ENCODE data around the gene OR56A1. TPM values are rescaled to one million over a fixed set of nuclear protein-coding genes. Genes with fewer than 3 reads are reported as not detected.

Gene OR56A1
- total RNA-seq, 2 donors from 2014 or later: not detected

- H3K9me3 ChIP-seq: no peaks in the 10 kb centered on the region
- DNase-seq (ENCODE audit: low spot score): no peak
- 66% methylated on average over 1 of the region's 1 CpG for WGBS
- intact Hi-C loops (cut with DNase I): no loop called here
- H3K27me3 ChIP-seq (replicated peaks; ENCODE audit: insufficient read depth): no peaks in the 10 kb centered on the region
- H3K4me3 ChIP-seq: no peak overlapping the region
- TF ChIP-seq POLR2A (IDR thresholded peaks at IDR 0.05) (no peak), POLR2AphosphoS5 (IDR thresholded peaks at IDR 0.05) (no peak)
- TF ChIP-seq, protein P1, sequence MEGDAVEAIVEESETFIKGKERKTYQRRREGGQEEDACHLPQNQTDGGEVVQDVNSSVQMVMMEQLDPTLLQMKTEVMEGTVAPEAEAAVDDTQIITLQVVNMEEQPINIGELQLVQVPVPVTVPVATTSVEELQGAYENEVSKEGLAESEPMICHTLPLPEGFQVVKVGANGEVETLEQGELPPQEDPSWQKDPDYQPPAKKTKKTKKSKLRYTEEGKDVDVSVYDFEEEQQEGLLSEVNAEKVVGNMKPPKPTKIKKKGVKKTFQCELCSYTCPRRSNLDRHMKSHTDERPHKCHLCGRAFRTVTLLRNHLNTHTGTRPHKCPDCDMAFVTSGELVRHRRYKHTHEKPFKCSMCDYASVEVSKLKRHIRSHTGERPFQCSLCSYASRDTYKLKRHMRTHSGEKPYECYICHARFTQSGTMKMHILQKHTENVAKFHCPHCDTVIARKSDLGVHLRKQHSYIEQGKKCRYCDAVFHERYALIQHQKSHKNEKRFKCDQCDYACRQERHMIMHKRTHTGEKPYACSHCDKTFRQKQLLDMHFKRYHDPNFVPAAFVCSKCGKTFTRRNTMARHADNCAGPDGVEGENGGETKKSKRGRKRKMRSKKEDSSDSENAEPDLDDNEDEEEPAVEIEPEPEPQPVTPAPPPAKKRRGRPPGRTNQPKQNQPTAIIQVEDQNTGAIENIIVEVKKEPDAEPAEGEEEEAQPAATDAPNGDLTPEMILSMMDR (IDR thresholded peaks at IDR 0.05): no peak
- H3K27ac ChIP-seq: no peak overlapping the region
- no peaks in the 10 kb centered on the region for H3K4me1 ChIP-seq (replicated peaks)
- no peaks in the 10 kb centered on the region for H3K36me3 ChIP-seq
Observed at GRCh38 chr11:5973530-5973929, 57.0 kb downstream of the OR56A1 start.

Small RNA genes lying within 50 kb of the gene (small RNA-seq; reads per million reads assigned to genes)
- 0 to 0.10 reads per million in 2 donors for gene RNA5SP329

Other genes starting within 250 kb of the OR56A1 start
- not detected for gene OR52N5, start 247.4 kb downstream of the OR56A1 start, total RNA-seq
- gene OR52N1, start 239.5 kb downstream of the OR56A1 start, total RNA-seq: not detected
- not detected for gene OR52N2, start 221.8 kb downstream of the OR56A1 start, total RNA-seq
- gene OR52E6, start 188.9 kb downstream of the OR56A1 start, total RNA-seq: not detected
- not detected for gene OR52E8, start 173.1 kb downstream of the OR56A1 start, total RNA-seq
- gene OR52E4, start 150.1 kb downstream of the OR56A1 start, total RNA-seq: not detected
- gene OR52E5, start 137.6 kb downstream of the OR56A1 start, total RNA-seq: not detected
- gene OR56A3, start 88.5 kb downstream of the OR56A1 start, total RNA-seq: under 1 TPM in 1 of 2 donors, not detected in 1; 0.11 TPM
- gene OR56A5, start 62.3 kb downstream of the OR56A1 start, total RNA-seq: not detected
- not detected for gene OR52L1, start 43.8 kb downstream of the OR56A1 start, total RNA-seq
- not detected for gene OR56A4, start 23.8 kb downstream of the OR56A1 start, total RNA-seq
- not detected for gene OR56B4, start 76.9 kb upstream of the OR56A1 start, total RNA-seq
- gene OR52B2, start 139.6 kb upstream of the OR56A1 start, total RNA-seq: not detected
- not detected for gene OR52W1, start 168.5 kb upstream of the OR56A1 start, total RNA-seq
- gene C11orf42, start 174.8 kb upstream of the OR56A1 start, total RNA-seq: 1 to 10 TPM in 1 of 2 donors, not detected in 1; 2.4 TPM
- 100 to 1,000 TPM in 1 of 2 donors, 10 to 100 TPM in 1; 50.6 to 105 TPM for gene FHIP1B, start 203.9 kb upstream of the OR56A1 start, total RNA-seq
- gene CNGA4, start 208.3 kb upstream of the OR56A1 start, total RNA-seq: 1 to 10 TPM in 1 of 2 donors, under 1 TPM in 1; 0.27 to 2.0 TPM
- not detected for gene CCKBR, start 229.1 kb upstream of the OR56A1 start, total RNA-seq

Data from prostate gland (tissue), 2 donors.